Measurements from ENCODE around the gene PIK3C2G.

The PIK3C2G gene

GRCh38 chr12:18352312-18352711 lies 91.0 kb downstream of the PIK3C2G start:
- no peaks in the 10 kb centered on the region for H3K27me3 ChIP-seq (ENCODE audit: insufficient read depth, low read depth)
- no peak overlapping the region for H3K9ac ChIP-seq
- H2AFZ ChIP-seq (ENCODE audit: low read depth) = no peak overlapping the region
- no peak overlapping the region for H3K27ac ChIP-seq
- no peaks in the 10 kb centered on the region for H4K20me1 ChIP-seq (ENCODE audit: insufficient read depth)
- no peaks in the 10 kb centered on the region for H3K36me3 ChIP-seq (ENCODE audit: insufficient read depth)
- H3K4me3 ChIP-seq (IDR thresholded peaks at IDR 0.05; ENCODE audit: insufficient read depth, low read depth, low read length) = no peak overlapping the region
- H3K79me2 ChIP-seq (ENCODE audit: insufficient read depth, low read depth) = no peaks in the 10 kb centered on the region
- H3K4me1 ChIP-seq (ENCODE audit: low read depth, poor library complexity, severe bottlenecking) = no peaks in the 10 kb centered on the region
- H3K4me2 ChIP-seq = no peak overlapping the region
- no peak for TF ChIP-seq CTCF (conservative IDR thresholded peaks at IDR 0.05; ENCODE audit: low read depth, low read length)

- H3K27ac ChIP-seq = no peak overlapping the region
- H3K27me3 ChIP-seq (ENCODE audit: insufficient read depth, low read depth) = no peaks in the 10 kb centered on the region
- H3K4me1 ChIP-seq (ENCODE audit: low read depth, poor library complexity, severe bottlenecking) = no peaks in the 10 kb centered on the region
- no peaks in the 10 kb centered on the region for H4K20me1 ChIP-seq (ENCODE audit: insufficient read depth)
- H3K4me3 ChIP-seq (IDR thresholded peaks at IDR 0.05; ENCODE audit: insufficient read depth, low read depth, low read length) = no peak overlapping the region
- no peak overlapping the region for H3K9ac ChIP-seq
- H3K36me3 ChIP-seq (ENCODE audit: insufficient read depth) = no peaks in the 10 kb centered on the region
- no peaks in the 10 kb centered on the region for H3K79me2 ChIP-seq (ENCODE audit: insufficient read depth, low read depth)
- TF ChIP-seq CTCF (conservative IDR thresholded peaks at IDR 0.05; ENCODE audit: low read depth, low read length) = no peak
- no peak overlapping the region for H3K4me2 ChIP-seq
- H2AFZ ChIP-seq (ENCODE audit: low read depth) = no peak overlapping the region
These were observed 94.1 kb downstream of the PIK3C2G start for GRCh38 chr12:18355429-18355828.

GRCh38 chr12:18358077-18358476 lies 96.8 kb downstream of the PIK3C2G start:
- H3K79me2 ChIP-seq (ENCODE audit: insufficient read depth, low read depth) = no peaks in the 10 kb centered on the region
- H2AFZ ChIP-seq (ENCODE audit: low read depth) = no peak overlapping the region
- no peak overlapping the region for H3K9ac ChIP-seq
- no peak overlapping the region for H3K4me3 ChIP-seq (IDR thresholded peaks at IDR 0.05; ENCODE audit: insufficient read depth, low read depth, low read length)
- H3K27ac ChIP-seq = no peak overlapping the region
- no peaks in the 10 kb centered on the region for H3K36me3 ChIP-seq (ENCODE audit: insufficient read depth)
- H4K20me1 ChIP-seq (ENCODE audit: insufficient read depth) = no peaks in the 10 kb centered on the region
- H3K27me3 ChIP-seq (ENCODE audit: insufficient read depth, low read depth) = no peaks in the 10 kb centered on the region
- TF ChIP-seq CTCF (conservative IDR thresholded peaks at IDR 0.05; ENCODE audit: low read depth, low read length) = no peak
- no peak overlapping the region for H3K4me2 ChIP-seq
- H3K4me1 ChIP-seq (ENCODE audit: low read depth, poor library complexity, severe bottlenecking) = no peaks in the 10 kb centered on the region

GRCh38 chr12:18358930-18359329 lies 97.6 kb downstream of the PIK3C2G start:
- Histone ChIP-seq H4K20me1 (ENCODE audit: insufficient read depth) (no peaks in the 10 kb centered on the region), H3K4me3 (IDR thresholded peaks at IDR 0.05; ENCODE audit: insufficient read depth, low read depth, low read length) (no peak overlapping the region), H3K36me3 (ENCODE audit: insufficient read depth) (no peaks in the 10 kb centered on the region), H3K9ac (no peak overlapping the region), H3K27ac (no peak overlapping the region), H3K27me3 (ENCODE audit: insufficient read depth, low read depth) (no peaks in the 10 kb centered on the region), H3K4me1 (ENCODE audit: low read depth, poor library complexity, severe bottlenecking) (no peaks in the 10 kb centered on the region), H3K4me2 (no peak overlapping the region), H2AFZ (ENCODE audit: low read depth) (no peak overlapping the region), H3K79me2 (ENCODE audit: insufficient read depth, low read depth) (no peaks in the 10 kb centered on the region)
- TF ChIP-seq CTCF (conservative IDR thresholded peaks at IDR 0.05; ENCODE audit: low read depth, low read length) = no peak

- Histone ChIP-seq H3K4me3 (IDR thresholded peaks at IDR 0.05; ENCODE audit: insufficient read depth, low read depth, low read length) (no peak overlapping the region), H2AFZ (ENCODE audit: low read depth) (no peak overlapping the region), H3K27ac (no peak overlapping the region)
These were observed 100.1 kb downstream of the PIK3C2G start for GRCh38 chr12:18361433-18361832.

More at GRCh38 chr12:18361433-18361832, 100.1 kb downstream of the PIK3C2G start:
- Histone ChIP-seq H3K4me1 (ENCODE audit: low read depth, poor library complexity, severe bottlenecking) (no peaks in the 10 kb centered on the region), H3K9ac (no peak overlapping the region), H3K36me3 (ENCODE audit: insufficient read depth) (no peaks in the 10 kb centered on the region), H3K4me2 (no peak overlapping the region), H3K79me2 (ENCODE audit: insufficient read depth, low read depth) (no peaks in the 10 kb centered on the region), H3K27me3 (ENCODE audit: insufficient read depth, low read depth) (no peaks in the 10 kb centered on the region), H4K20me1 (ENCODE audit: insufficient read depth) (no peaks in the 10 kb centered on the region)
- no peak for TF ChIP-seq CTCF (conservative IDR thresholded peaks at IDR 0.05; ENCODE audit: low read depth, low read length)

Measured in KMS-11 (cell line).